Measurements from ENCODE around the gene FASTK.
A peak's percentile ranks its signal among the peaks of the same experiment; 100 is the strongest.
"Not testable (repeated sequence)": the region's sequence is repeated elsewhere in the genome, so short reads cannot be mapped to it uniquely, and the experiment has no call there.

FASTK gene

GRCh38 chr7:151031011-151031410, 49.6 kb downstream of the FASTK start:
- DNase-seq (no peak), ATAC-seq (replicated peaks) (no peak)
- Mint-ChIP-seq H3K9me3 (no peaks in the 10 kb centered on the region), H3K27ac (no peak overlapping the region), H3K36me3 (ENCODE audit: insufficient read depth) (peaks cover 23% of the 10 kb centered on the region), H3K4me3 (no peak overlapping the region), H3K27me3 (no peaks in the 10 kb centered on the region), H3K4me1 (ENCODE audit: low read depth in 2 of 2) (peaks cover 17 to 23% of the 10 kb centered on the region in 2 donors)

- ATAC-seq (replicated peaks) (no peak), DNase-seq (no peak)
- Mint-ChIP-seq H3K4me3 (peak overlapping the region; percentile 85 to 93), H3K27ac (peak overlapping the region; percentile 99 to 100), H3K36me3 (ENCODE audit: insufficient read depth) (peaks cover 23% of the 10 kb centered on the region), H3K9me3 (no peaks in the 10 kb centered on the region), H3K4me1 (ENCODE audit: low read depth in 2 of 2) (peaks cover 17 to 23% of the 10 kb centered on the region in 2 donors), H3K27me3 (no peaks in the 10 kb centered on the region)
Measured at GRCh38 chr7:151028948-151029501, 51.6 kb downstream of the FASTK start.

- peak within 1 kb of the TSS; percentile 85 to 93 for H3K4me3 Mint-ChIP-seq
- H3K27ac Mint-ChIP-seq: peak within 1 kb of the TSS; percentile 99 to 100
- H3K36me3 Mint-ChIP-seq (ENCODE audit: insufficient read depth): peaks cover 20% of the 10 kb centered on the region
- ATAC-seq (replicated peaks) (peak; percentile 86), DNase-seq (peak; percentile 98 to 99 (median 99))
- H3K27me3 Mint-ChIP-seq: peaks cover 0 to 3% of the 10 kb centered on the region in 2 donors
- peaks cover 17 to 23% of the 10 kb centered on the region in 2 donors for H3K4me1 Mint-ChIP-seq (ENCODE audit: low read depth in 2 of 2)
- H3K9me3 Mint-ChIP-seq: no peaks in the 10 kb centered on the region
Measured at GRCh38 chr7:151028131-151028947, 52.3 kb downstream of the FASTK start, which contains the start of gene ABCB8. ABCB8 (plus strand) TSS chr7:151028450; CDS start chr7:151028516, 66 bp downstream.

- Mint-ChIP-seq H3K4me3 (peak overlapping the region; percentile 85 to 93), H3K27ac (peak overlapping the region; percentile 99 to 100), H3K4me1 (ENCODE audit: low read depth in 2 of 2) (peaks cover 17 to 23% of the 10 kb centered on the region in 2 donors), H3K36me3 (ENCODE audit: insufficient read depth) (peaks cover 20% of the 10 kb centered on the region)
- not testable (repeated sequence) for H3K9me3 Mint-ChIP-seq, DNase-seq, H3K27me3 Mint-ChIP-seq
- ATAC-seq (replicated peaks): peak; percentile 22
Measured at GRCh38 chr7:151027728-151028130, 52.9 kb downstream of the FASTK start.

GRCh38 chr7:151026771-151027727, 53.6 kb downstream of the FASTK start:
- H3K36me3 Mint-ChIP-seq (ENCODE audit: insufficient read depth): peaks cover 20% of the 10 kb centered on the region
- ATAC-seq (replicated peaks); H3K9me3 Mint-ChIP-seq; DNase-seq: not testable (repeated sequence)
- H3K27ac Mint-ChIP-seq: peak overlapping the region; percentile 99 to 100
- H3K4me1 Mint-ChIP-seq (ENCODE audit: low read depth in 2 of 2): peaks cover 17 to 23% of the 10 kb centered on the region in 2 donors
- H3K27me3 Mint-ChIP-seq: peaks cover 7 to 14% of the 10 kb centered on the region in 2 donors
- peak overlapping the region; percentile 85 to 93 for H3K4me3 Mint-ChIP-seq
